HG03558 (cell line): Measurements from ENCODE around the gene LRRC47.

Source experiments
- ATAC-seq: cut with Tn5 transposase; IDR thresholded peaks from one replicate; pipeline ENCODE4 v1.9.1; 2021; ENCODE audit warnings: moderate number of reproducible peaks; ENCODE audit not compliant: unreplicated experiment; ENCODE audit errors: extremely low read depth

The LRRC47 gene

DNA sequence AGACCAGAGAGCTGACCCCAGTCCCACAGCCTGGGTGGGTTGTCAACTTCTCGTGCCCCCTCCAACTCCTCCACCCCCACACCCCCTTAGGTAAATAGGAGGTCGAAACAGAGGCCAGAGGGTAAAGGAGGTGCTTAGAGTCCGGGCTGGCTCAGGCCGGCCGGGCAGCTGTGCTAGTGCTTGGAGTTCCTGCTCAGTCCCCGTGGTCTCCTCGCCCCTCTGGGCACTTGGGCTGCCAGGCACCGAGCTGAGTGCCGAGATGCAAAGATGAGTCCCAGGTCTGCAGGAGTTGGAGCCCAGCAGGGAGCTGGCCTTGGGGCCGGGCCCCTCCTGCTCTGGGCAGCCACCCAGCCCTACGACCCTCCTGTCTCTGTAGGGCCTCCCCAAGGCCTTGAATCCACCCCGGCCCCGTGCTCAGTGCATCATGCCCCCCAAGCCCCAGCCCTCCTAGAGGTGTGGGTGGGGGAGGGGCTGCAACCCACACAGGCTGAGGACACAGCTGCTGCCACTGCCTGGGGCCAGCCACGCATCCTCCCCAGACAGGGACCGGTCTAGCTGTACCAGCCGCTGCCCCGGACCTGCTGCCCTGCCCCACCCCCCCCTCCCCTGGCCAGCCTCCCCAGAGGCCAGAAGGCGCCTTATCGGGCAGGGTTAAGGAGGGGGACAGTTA is 21.9 kb downstream of the LRRC47 start:
- no peak for ATAC-seq

DNA sequence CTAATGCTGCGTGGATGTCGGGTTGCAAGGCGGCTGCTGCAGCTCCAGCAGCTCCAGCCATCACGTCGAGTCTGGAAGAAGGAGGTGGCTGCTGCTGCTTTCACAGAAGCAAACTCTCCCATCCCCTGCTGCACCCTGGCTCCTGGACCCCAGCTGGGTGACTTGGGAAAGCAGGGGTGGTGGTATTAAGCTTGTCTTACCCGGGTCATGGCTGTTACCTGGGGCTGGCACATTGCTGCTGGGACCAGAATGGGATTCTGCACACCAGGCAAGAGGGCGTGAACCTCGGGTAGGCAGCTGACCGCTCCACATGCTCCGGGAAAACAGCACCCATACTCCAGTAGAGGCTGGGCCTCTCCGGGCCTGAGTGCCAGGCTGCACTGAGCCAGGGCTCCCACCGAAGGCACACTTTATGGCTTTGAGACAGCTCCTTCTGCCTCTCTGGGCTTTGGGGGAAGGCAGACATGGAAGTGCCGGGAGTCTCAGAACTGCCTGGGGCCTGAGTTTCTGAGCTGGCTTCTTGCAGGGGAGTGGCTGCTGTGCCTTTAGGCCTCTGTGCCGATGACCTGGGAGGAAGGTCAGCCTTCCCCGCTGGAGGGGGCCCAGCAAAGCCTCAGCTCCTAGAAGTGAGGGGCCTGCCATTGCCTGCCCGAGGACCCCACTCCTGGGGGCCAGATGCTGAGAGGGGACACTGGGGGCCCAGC is 22.6 kb downstream of the LRRC47 start:
- no peak for ATAC-seq

DNA sequence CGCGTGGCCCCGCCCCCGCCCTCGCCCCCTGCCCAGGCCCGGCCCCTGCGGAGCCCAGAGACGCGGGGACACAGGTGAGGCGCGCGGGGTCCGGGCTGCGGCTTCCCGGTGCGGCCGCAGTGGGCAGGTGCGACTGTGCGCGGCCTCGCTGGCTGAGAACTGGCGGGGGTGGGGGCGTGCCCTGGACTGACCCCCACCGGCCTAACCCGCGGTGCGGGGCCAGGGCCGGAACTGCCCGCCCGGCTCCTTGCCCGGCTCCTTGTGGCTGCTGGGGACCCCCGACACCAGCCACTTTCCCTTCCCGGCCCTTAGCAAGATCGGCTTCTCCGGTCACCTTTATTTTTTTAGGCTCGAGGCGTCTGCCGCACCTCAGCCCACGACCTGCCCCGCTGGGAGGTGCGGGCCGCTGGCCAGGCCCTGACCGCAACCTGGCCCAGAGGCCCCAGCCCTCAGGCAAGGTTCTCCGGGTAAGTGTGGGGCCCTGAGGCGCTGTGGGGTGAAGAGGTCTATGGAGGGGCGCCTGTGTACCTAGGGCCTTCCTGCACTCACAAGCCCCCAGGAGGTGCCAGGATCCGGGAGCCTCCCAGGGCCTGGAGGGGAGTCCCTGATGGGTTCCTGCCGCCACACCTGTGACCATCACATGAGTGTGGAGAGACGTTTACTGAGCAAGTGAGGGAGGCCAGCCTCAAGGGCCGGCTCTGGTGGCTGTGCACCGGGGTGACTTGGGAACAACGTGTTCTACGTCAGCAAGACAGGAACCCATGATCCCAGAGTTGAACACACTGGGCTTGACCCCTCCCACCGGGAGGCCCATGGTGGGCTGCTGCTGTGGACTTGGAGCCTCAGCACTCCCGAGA is 23.4 kb downstream of the LRRC47 start, which contains the start of gene SMIM1:
TSS of gene SMIM1 (plus strand) at position 35 of the 857 bp plus-strand sequence. CDS start 2,625 bp downstream, outside the sequence.
- ATAC-seq = no peak

DNA sequence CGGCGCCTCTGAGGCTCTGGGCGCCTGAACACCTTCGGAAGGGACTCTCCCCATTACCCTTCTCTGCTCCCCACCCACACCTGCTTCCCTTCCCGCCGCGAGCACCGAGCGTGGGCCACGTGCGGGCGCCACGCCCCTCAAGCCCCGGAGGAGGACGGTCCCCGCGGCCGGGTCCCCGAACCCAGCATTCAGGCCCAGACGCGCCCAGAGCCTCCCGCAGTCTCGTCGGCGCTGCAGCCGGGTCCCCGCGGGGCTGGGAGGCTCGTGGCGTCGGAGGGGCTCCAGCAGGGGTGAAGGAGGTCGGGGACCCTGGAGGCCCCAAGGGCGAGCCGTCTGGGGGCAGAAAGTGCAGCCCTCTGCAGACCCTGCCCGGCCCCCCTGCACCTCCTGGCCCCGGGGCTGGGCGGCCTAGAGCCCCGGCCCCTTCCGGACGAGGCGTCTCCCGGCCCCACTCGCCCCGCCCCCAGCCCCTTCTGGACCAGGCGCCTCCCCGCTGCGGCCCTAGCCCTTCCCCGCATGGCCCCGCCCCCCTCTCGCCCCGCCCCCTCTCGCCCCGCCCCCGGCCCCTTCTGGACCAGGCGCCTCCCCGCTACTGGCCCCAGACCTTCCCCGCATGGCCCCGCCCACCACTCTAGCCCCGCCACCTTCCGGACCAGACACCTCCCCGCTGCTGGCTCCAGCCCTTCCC is 24.1 kb downstream of the LRRC47 start:
- ATAC-seq = no peak

DNA sequence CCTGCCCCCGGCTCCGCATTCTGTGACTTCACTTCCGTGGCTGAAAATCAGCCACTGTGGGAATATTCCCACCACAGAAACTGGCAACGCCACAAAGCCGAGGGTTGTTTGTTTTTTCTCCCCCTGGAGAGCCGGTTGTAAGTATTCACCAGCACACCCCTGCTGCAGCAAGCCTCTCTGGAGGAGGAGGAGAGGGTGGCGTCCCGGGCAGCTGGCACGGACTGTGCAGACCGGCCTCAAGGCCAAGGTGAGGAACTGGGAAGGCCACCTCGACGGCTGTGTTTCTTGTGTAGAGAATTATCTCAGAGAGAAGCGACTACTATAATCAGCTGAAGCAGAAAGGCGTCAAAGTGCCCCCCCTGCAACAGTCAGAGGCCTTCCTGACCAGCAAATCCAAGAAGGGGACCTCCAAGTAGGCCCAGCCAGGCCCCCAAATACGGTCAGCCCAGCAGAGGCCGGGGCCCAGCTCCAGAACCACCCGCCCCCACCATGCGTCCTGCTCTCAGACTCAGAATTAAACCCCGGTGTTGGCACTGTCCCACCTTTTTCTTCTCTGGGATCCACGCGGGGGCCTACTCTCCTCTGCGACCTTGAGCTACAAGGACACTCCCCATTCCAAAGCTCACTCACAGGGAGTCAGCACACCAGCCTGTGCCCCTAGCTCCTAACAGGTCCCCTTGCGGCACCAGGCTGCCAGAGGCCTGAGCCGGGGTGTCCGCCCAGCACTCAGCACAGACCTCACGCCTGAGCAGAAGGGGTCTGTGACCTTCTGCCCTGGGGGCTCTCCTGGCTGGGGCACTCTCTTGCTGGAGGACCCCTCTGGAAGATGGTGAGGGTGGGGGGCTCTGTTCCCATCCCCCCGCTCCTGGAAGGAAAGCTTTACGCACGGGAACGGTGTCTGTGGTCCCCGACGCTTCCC is 24.9 kb downstream of the LRRC47 start:
- ATAC-seq = no peak

DNA sequence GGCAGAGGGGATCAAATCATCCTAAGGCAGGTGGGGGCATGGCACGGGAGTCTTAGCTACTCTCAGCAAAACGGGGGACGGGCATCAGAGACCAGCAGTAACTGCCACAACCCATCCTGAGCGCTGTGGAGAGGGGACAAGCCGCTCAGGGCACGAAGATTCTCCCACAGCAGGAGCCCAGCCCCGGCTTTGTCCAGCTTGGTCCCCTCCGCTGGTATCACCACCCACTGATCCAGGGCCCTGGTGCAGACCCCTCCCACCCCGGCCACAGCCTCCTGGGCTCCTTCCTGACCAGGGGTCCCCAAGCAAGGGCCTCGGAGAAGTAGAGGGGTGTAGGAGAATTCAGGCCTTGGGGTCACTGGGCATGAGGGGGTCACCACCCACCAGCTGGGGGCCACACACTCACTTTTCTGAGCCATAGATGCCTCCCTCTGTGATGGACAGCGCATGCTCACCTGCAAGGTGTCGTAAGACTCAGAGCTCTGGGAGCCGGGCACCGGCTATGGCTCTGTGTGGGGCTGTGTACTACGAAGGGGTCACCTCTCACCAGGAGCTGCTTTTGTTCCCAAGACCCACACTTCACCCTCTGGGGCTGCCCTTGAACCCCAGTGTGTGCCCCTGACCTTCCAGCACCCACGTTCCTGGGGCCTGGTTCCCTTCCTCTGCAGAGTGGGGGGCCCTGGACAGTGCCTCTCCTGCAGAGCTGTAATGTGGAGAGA is 26.1 kb downstream of the LRRC47 start:
- ATAC-seq = no peak

DNA sequence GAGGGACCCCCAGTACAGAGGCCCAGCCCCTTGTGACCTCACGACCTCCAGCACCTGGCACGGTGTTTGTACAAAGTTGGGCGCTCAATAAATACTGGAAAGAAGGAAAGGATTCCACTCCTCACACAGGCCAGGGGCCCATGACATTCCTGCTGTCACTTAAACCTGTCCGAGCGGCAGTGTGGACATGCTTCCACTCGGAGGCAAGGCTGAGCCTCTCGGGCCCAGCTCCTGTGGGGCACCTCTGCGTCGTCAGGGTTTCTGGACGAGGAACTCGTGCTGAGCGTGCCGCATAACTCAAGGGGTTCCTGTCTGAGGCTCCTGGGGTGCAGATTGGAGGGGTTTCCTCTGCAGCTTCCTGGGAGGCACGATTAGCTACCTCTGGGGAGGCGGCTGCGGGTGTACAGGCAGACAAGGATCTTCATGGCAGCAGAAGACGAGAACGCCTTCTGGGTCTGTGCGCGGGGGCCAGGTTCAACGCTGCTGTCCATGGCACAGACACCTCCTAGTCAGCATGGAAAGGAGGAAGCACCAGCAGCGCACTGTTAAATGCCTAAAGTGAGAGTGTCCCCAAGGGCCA is 27.4 kb downstream of the LRRC47 start:
- ATAC-seq = no peak

DNA sequence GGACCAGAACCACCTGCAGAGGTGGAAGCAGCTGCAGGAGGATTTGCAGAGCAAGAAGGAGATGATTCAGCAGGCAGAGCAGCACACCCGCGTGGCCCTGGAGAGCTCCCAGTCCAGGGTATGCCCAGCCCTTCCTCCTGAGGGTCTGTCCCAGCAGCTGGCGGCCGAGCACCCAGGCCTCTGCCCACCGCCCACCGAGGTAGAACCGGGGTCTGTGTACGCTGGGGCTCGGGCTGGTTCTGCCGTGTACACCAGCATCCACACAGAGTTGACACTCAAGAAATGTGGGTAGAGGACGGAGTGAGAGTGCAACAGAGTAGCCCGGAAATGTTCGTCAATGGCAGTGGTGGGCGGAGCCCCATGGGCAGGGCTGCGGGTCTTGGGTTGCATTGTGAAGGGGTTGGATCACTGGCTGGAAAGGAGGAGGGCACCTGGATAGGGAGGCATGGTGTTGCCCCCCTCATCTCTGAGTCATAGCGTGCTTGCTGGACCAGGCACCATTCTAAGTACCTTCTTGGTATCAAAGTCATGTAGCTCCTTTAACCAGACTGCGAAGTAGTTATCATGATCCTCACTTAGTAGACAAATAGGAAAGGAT is 28.9 kb downstream of the LRRC47 start:
- no peak for ATAC-seq

DNA sequence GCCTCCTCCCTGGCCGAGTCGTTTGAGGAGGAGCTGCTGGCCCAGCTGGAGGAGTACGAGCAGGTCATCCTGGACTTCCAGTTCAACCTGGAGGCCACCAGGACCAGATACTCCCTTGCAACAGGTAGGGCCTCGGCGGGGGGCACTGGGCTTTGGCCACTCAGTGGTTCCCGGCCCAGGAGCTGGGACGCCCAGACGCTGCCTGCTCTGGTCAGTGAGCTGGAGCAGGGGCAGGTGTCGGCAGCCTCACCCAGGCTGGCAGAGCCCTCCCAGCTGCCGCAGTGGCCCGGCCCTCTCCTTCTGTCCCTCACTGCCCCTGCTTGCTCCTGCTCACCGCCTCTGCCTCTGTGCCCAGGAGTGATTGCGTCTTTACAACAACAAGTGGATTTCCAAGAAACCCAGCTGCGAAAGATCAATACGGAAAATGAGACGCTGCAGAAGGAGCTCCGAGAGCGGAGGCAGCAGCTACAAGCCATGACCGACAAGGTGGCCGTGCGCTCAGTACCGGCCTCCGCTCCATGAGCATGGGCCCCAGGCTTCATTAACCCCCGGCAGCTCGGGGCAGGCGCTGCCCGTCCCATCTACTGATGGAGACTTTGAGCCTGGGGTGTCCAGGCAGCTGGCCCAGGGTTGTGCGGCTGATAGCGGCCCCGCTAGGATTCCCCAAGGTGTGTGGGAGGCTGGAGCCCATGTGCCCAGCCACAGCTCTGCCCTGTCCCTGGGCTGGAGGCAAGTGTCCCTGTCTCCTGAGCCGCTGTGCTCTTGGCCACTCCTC is 32.8 kb downstream of the LRRC47 start:
- ATAC-seq = no peak

DNA sequence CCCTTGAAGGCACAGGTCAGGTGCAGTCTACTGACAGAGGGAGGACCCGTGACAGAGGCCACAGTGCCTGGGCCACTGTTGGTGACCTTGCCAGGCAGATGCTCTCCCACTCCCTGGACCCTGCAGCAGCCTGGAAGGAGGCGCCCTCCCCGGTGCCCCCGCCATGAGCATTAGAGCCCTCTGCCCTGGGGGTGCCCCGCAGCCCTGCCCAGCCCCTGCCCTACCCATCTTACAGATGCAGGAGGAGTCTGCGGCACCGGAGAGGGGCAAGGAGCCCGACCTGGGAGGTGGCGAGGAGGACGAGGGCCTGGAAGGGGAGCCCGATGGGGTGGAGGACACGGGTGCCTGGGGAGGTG is 33.4 kb downstream of the LRRC47 start:
- no peak for ATAC-seq

DNA sequence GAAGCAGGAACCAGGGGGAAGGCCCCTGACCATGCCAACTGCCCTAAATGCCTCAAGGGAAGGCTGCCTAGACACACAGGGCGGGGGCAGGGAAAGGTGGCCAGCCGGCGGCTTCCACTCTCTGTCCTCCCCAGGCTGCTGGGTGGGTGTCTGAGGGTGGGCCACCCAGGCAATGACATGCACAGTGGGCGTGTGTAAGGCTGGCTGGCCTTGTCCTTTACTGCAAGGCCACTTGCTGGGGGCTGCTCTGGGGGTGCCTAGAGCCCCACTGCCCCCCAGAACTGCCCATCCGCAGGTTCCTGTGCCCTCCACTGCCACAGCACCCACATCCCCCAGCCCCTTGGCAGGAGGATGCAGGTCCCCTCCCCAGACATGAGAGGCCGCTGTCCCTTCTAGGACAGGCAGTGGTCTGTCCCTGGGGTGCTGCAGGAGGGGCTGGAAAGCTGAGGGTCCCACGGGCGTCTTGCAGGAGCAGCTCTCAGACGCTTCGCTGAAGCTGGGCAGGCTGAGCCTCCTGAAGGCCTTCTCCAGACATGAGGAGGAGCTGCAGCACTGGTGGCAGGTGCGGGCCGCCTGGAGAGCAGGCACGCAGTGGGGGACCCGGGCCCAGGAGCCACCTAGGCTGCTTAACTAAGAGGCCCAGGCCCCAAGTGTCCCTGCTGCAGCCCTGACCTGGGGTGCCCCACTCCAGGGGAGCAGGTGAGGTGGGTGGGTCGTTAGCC is 34.0 kb downstream of the LRRC47 start:
- no peak for ATAC-seq

DNA sequence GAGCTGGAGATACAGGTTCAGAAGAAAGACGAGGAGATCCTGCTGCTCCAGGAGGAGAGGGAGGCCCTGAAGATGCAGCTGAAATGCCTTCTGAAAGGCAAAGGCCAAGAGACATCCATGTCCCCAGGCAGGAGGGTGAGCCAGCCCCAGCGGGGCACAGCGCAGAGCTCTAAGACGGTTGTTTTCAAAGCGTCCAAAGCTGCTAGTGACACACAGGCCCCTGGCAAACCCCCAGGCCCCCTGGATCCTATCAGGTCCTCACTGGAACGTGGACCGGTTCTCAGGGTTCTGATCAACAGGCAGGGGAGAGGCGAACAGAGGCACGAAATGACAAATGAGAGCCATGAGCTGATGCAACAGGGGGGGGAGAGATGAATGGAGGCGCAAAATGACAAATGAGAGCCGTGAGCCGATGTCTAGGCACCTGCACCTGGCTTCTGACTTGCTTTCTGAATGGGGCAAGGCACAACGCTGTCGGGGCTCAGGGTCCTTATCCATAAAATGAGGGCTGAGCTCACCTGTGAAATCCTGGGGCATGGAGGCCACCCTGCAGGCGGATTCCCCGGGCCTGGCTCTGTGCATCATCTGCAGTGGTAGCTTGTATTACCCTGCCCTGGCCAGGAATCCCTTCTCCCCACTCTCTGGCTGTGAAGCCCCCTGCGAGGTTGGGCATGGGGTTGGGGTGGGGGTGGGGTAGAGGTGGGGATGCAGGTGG is 34.8 kb downstream of the LRRC47 start:
- no peak for ATAC-seq

DNA sequence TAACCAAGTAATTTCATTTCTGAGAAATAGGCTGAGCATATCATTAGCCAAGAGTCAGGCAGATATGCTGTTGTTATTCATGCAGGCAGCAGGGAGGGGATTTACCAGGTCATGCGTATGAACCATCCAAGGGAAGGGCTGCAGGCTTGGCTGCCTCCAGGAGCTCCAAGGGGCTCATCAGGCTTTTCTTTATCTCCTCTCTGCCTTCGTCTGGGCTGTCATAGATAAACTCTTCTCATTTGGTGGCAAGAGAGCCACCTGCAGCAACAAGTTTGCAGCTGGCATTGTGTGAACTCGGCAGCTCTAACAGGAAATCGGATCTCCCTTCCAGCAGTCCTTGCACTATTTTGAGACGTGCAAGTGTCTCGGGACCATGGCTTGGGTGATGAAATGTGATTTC is 36.5 kb downstream of the LRRC47 start:
- no peak for ATAC-seq

DNA sequence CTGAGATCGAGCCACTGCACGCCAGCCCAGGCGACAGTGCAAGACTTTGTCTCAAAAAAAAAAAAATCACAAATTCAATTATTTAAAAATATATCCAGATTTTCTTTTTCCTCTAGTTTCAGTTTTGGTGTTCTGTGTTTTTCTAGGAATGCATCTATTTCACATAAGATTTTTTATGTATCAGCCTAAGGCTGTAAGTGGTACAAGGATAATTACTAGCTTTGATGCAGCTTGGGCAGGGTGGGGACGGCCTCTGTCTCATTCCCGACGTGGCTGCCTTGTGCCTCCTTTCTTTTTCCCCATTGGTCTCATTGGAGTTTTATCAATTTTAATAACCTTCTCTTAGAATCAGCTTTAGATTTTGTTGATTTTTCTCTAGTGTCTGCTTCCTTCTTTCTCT is 37.1 kb downstream of the LRRC47 start:
- ATAC-seq = no peak

DNA sequence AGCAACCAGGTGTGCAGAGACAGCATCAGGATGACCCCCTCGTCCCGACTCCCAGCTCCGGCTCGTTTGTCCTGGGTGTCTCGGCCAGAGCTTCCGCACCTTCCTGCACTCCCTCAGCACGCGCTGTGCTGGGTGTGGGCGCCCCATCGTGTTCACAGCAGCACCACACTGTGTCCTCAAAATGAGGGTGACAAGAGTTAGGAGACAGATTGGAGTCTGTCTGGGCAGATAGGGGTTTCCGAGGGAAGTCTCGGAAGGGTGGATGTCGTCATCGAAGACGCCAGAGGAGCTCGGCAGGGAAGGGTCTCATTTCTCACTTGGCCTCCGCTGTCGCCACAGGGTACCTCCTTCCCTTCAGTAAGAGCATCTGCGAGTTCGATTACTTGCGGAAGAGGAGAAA is 39.9 kb downstream of the LRRC47 start:
- ATAC-seq = no peak
